HG02642 (cell line): ENCODE measurements around the gene NEU4.
A peak's percentile ranks its signal among the peaks of the same experiment; 100 is the strongest.

Source experiments
- ATAC-seq: cut with Tn5 transposase; IDR thresholded peaks from one replicate; pipeline ENCODE4 v1.9.1; 2021; ENCODE audit warnings: mild to moderate bottlenecking; ENCODE audit not compliant: unreplicated experiment, poor library complexity

The NEU4 gene

DNA sequence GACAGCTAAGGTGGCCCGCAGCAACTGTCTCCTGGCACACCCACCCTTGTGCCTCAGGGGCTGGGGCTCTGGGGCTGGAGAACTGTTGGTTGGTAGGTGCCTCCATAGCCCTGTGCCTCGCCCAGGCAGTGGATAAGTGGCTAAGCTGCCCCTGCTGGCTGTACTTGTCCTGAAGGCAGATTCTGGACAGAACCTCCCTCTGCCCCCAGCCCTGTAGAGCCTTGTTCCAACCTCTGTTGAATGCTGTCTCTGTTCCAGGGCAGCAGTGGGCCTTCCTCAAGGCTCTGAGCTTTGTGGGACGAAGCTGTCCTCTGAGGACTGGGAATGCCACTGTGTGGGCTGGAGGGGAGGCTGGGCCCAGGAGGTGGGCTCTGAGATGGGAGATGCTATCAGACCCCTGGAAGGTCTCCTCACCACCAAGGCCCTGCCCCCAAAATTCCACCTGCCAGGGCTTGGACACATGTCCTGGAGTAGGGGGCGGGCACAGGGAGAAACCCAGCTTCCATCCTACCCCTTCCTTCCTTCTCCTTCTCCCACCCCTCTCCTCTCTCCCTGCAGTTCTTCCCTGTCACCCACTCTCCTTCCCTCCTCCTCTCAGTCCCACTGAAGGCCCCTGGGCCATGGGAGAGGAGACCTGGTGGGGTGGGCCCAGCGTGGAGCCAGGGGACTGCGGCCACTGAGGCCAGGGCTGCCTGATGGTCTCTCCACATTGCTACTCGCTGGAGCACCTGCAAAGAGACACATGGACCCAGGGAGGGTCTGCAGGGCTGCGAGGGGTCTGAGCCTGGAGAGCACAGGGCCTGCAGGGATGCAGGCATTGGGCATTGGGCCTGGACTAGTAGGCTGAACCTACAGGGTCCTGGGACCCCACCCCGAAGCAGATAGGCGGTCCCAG, 51.4 kb downstream of the NEU4 start:
- peak; percentile 10 for ATAC-seq

- ATAC-seq = no peak
Measured at GRCh38 chr2:241861264-241861663, 52.3 kb downstream of the NEU4 start.

- ATAC-seq = no peak
Measured at GRCh38 chr2:241862093-241862492, 53.1 kb downstream of the NEU4 start.

GRCh38 chr2:241862775-241863535, 54.0 kb downstream of the NEU4 start:
- no peak for ATAC-seq

DNA sequence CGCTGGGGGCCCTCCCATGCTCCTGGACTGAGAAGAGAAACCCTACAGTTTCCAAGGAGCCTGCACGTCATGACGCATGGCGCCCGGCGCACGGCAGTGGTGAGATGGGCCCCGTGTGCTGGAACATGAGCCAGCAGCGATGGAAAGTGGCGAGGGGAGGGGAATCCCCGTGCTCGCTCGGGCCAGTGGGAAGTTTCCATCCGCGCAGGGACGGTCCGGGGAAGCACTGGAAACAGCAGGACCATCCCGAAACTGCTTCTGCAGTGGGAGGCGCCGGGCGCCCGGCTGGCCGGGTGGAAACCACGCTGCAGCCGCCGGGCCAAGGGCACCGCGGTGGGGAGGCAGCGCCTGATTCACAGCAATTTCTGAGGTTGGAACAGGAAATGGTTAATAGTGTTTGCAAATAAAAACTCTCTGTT, 54.6 kb downstream of the NEU4 start:
- no peak for ATAC-seq

DNA sequence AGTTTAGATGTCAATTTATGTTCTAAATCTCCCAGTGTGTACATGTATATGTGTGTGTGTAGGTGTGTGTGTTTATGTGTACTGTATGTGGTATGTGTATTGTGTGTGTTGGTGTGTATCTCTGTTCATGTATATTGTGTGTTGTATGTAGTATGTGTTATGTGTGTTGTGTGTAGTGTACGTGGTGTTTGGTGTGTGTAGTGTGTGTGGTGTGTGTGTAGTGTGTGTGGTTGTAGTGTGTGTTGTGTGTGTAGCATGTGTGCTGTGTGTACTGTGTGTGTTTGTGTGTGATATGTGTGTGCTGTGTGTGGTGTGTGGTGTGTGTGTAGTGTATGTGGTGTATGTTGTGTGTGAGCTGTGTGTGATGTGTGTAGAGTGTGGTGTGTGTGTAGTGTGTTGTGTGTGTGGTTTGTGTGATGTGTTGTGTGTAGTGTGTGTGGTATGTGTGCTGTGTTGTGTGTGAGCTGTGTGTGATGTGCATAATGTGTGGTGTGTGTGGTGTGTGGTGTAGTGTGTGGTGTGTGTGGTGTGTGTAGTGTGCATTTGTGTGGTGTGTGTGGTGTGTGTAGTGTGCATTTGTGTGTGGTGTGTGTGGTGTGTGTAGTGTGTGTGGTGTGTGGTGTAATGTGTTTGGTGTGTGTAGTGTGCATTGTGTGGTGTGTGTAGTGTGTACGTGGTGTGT, 55.3 kb downstream of the NEU4 start:
- ATAC-seq = no peak

GRCh38 chr2:241864850-241865213, 55.8 kb downstream of the NEU4 start:
- ATAC-seq = no peak

DNA sequence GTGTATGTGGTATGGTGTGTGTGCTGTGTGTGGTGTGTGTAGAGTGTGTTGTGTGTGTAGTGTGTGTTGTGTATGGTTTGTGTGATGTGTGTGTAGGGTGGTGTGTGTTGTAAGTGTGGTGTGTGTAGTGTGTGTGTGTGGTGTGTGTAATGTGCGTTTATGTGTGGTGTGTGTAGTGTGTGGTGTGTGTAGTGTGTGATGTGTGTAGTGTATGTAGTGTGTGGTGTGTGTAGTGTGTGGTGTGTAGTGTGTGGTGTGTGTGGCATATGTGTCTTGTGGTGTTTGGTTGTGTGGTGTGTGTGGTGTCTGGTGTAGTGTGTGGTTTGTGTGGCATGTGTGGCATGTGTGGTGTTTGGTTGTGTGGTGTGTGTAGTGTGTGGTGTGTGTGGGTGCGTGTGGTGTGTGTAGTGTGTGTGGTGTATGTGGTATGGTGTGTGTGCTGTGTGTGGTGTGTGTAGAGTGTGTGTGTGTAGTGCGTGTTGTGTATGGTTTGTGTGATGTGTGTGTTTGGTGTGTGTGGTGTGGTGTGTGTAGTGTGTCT, 56.5 kb downstream of the NEU4 start:
- no peak for ATAC-seq

DNA sequence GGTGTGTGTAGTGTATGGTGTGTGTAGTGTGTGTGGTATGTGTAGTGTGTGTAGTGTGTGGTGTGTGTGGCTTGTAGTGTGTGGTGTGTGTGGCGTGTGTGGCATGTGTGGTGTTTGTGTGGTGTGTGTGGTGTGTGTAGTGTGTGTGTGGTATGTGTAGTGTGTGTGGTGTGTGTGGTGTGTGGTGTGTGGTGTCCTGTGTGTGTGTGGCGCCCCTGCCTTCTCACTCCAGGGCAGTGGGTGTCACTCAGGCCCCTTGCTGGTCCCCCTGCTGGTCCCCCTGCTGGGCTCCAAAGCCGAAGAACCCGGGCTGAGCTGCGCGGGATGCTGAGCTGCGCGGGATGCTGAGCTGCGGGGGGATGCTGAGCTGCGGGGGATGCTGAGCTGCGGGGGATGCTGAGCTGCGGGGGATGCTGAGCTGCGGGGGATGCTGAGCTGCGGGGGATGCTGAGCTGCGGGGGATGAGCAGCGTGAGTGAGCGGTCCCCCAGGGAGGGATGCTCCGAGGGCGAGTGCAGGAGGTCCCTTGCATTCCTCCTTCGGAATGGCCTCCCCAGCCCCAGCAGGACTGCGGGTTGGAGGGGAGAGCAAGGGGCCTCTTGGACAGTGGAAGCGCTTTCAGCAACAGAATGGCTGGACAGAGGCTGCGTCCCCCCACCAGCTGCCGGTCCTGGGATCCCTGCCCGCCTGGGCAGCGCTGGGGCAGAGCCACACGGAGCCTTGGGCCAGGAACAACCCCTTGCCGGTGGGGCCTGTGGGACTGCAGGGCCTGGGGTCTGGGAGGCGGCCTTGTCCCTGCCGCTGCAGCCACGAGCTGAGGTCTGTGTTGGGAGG, 57.2 kb downstream of the NEU4 start:
- no peak for ATAC-seq
